GM10847 (cell line): Measurements from ENCODE around the gene CDT1.

Experiments used
- POLR2A ChIP-seq: IDR thresholded peaks from 2 replicates; pipeline ENCODE4 v1.6.1; 2011; ENCODE audit not compliant: insufficient read length; ENCODE audit errors: extremely low read depth

The CDT1 gene

GRCh38 chr16:88763502-88764053, 40.0 kb upstream of the CDT1 start:
- TF ChIP-seq POLR2A, result no peak

DNA sequence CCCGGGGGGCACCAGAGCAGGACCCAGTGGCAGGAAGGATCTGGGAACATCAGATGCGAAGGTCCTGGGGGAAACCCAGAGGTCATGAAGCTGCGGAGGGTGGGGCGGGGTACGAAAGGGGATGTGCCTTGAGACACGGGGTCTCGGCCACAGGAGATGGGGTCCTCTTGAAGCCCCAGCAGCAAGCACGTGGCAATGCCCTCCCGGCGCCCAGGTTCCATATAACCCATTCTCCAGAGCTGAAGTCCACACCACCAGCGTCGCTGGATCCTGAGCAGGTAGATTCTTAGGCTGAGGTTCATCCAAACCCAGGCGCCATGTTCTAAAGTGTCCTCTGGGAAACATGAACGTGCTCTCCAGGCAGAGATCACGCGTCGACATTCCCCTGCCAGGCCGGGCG, 39.5 kb upstream of the CDT1 start:
- TF ChIP-seq POLR2A, result no peak

DNA sequence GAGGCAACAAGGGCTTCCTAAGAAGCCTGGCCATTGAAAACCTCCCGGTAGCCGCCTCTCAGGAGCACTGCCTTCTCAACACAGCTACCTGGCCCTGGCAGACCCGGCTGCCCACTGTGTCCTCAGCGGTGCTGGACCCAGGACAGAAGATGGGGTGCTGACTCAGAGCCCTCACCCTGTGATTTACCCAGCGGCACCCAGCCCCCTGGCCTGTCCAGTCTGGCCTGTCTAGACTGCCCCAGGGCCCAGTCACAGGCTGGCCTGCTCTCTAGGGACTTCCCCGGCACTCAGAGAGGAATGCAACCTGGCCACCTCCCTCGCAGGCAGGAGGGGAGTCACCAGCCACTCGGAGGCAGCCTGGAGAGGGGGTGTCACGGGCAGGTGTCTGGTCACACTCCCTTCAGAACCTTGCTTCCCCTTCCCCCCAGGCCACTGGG, 38.7 kb upstream of the CDT1 start:
- no peak for TF ChIP-seq POLR2A

DNA sequence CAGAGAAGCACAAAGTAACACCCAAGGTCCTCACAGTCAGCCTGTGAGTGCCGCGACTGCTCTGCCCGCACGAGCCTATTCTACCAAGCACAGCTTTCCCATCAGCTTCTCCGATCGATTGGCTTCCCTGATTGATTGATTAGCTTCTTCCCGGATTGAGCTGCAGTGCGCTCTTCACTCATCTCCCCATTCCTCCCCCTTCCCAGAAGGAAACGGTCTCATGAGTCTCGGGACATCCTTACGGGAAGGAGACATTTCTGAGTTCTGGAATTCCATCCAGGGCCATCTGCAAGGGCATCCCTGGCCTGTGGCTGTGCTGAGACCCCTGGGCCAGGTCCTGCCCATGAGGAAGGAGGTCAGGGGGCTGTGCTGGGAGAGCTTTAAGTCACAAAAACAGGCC, 36.6 kb upstream of the CDT1 start:
- no peak for TF ChIP-seq POLR2A

- no peak for TF ChIP-seq POLR2A
These were observed 36.0 kb upstream of the CDT1 start for GRCh38 chr16:88767546-88768070.

DNA sequence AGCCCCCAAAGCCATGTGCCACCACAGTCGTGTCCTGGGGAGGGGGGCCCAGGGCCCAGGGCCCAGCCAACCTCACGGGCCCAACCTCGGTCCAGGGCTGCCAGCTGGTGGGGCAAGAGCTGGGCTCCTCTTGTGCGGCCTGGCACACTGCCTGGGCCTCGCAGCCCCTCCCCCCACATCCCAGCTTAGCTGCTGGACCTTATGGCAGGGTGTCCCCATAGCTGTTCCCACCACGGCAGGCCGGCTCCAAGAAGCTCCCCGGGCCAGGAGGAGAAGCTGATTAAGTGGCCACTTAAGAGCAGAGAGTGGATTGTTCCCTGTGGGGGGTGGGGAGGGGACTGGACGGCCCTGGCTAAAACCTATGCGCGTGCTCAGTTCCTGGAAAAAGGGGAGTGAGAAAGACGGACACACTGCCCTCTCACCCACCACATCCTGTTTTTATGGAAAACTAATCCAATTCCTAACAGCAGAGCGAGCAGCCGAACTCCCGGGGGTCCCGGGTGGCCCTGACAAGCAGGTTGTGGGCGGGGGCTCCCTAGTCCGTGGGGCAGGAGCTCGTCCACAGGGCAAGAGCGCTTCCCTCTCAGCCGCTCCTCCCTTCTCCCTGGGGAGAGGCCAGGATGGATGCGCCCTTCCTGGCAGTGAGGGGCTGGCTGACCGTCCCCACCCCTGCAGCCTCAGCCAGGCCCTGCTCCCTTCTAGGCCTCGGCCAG, 35.4 kb upstream of the CDT1 start:
- no peak for TF ChIP-seq POLR2A

- TF ChIP-seq POLR2A, result no peak
These were observed 33.8 kb upstream of the CDT1 start for GRCh38 chr16:88769617-88770460.

- TF ChIP-seq POLR2A, result no peak
These were observed 32.9 kb upstream of the CDT1 start for GRCh38 chr16:88770461-88771293.

GRCh38 chr16:88771294-88771772, 32.3 kb upstream of the CDT1 start:
- TF ChIP-seq POLR2A, result no peak

DNA sequence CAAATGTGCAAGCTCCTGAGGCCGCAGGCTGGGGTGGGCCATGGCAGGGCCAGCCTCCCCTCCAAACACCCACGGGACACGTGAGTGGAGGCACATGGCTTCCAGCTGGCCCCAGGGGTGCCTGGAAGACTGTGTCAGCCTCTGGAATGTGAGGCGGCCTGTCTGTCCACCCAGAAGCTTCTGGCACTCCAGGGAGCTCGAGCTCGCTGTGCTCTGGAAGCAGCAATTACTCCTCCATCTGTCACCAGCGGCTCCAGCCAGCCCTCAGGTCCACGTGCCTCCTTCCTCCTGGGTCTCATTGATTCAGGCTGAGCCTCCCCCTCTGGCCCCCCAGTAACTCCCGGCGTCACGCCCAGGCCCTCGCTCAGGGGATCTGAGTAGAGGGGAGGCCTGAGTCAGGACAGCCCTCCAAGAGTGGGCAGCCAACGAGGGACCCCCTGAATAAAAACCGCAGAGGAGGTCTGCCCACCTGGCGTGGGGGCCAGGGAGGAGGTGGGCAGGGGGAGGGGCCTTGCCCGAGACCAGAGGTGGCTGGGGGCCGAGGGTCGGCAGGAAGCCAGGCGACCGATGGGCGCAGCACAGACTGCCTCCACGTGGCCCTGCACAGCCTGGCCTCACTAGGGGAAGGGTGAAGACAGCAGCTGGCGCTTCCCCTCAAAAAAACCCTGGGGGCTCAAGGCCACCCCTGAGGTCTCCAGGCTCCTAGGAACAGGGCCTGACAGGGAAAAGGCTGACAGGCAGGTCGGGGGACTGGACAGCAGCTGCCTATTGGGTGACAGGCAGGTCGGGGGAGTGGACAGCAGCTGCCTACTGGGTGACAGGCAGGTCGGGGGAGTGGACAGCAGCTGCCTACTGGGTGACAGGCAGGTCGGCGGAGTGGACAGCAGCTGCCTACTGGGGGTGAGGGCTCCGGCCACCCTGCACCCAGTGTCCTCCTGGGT, 30.4 kb upstream of the CDT1 start:
- TF ChIP-seq POLR2A, result no peak

DNA sequence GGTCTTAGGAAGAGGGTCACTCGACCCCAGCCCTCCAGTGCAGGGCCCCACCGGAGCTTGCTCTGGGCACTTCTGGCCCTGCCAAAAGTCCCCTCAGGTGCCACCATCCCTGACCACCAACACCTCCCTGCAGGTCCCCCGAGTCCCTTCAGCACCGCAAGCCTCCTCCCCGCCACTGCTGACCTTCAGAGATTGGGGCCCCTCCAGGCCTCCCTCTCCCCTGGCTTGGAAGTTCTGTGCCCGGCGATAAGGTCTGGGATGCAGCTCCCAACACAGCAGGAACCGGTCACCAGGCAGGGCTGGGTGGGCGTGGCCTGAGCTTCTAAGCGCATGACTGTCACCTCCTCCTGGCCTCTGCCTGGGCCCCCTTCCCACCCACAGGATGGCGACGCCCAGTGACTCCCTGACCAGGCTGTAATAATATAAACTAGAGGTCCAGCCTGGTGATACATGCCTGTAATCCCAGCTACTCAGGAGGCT, 29.7 kb upstream of the CDT1 start:
- TF ChIP-seq POLR2A, result no peak

- no peak for TF ChIP-seq POLR2A
These were observed 28.8 kb upstream of the CDT1 start for GRCh38 chr16:88774544-88775393.

- TF ChIP-seq POLR2A, result no peak
These were observed 27.8 kb upstream of the CDT1 start for GRCh38 chr16:88775825-88776224.
